Stimulated activated CD4-positive, alpha-beta T cell treated with anti-CD3 and anti-CD28 coated beads, Interleukin-1b, Interleukin-23, amount 100 ng/mL, for 1 hour (primary cell): ENCODE measurements around the gene LAG3.

Experiments used
- DNase-seq, 2 donors: peaks; one replicate each; pipeline ENCODE4 v3.0.0-alpha.2; 2020; ENCODE audit warnings: low read depth in 2 of 2

LAG3 gene

DNA sequence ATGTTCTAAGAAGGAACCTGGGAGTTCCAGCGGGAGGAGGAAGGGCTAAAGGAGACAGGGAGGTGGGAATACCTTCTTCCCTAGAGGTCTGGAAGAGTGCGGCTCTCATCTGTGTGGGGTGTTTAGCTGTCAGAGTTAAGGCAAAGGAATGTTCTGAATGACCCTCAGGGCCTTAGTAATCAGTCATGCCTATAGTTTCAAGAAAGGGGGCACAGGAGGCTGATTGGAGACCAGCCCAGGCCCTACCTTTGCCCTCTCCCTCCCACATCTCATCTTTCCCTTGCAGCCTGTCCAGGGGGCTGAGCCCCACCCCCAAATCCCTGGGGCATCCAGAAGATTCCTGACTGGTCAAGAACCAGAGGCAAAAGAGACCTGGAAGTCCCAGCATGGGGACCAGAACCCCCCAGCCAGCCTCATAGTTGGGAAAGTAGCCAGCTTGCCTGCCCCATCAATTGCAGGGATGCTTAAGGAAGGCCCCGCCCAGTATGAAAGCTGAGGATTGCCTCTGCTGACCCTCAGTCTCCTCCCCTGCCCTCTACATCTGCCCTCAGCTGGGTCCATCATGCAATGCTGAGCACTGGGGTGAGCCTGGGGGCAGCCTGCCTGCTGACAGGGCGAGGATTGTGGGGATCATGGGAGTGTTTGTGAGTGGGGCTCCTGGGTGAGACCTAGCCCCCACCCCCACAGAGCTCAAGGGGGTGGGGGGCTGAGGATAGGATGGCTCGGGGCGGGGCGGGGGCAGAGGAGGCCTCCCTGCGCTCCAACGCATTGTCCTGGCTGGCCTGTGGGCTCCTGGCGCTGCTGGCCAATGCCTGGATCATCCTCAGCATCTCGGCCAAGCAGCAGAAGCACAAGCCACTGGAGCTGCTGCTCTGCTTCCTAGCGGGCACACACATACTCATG lies 51.1 kb downstream of the LAG3 start:
- DNase-seq, result no peak

DNA sequence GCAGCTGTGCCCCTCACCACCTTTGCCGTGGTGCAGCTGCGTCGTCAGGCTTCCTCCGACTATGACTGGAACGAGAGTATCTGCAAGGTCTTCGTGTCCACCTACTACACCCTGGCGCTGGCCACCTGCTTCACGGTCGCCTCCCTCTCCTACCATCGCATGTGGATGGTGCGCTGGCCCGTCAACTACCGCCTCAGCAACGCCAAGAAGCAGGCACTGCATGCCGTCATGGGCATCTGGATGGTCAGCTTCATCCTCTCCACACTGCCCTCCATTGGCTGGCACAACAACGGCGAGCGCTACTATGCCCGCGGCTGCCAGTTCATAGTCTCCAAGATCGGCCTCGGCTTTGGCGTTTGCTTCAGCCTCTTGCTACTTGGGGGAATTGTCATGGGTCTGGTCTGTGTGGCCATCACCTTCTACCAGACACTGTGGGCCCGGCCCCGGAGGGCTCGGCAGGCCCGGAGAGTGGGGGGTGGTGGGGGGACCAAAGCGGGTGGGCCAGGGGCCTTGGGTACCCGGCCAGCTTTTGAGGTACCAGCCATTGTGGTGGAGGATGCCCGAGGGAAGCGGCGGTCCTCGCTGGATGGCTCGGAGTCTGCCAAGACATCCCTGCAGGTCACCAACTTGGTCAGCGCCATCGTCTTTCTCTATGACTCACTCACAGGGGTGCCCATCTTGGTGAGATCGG lies 51.9 kb downstream of the LAG3 start:
- no peak for DNase-seq

DNA sequence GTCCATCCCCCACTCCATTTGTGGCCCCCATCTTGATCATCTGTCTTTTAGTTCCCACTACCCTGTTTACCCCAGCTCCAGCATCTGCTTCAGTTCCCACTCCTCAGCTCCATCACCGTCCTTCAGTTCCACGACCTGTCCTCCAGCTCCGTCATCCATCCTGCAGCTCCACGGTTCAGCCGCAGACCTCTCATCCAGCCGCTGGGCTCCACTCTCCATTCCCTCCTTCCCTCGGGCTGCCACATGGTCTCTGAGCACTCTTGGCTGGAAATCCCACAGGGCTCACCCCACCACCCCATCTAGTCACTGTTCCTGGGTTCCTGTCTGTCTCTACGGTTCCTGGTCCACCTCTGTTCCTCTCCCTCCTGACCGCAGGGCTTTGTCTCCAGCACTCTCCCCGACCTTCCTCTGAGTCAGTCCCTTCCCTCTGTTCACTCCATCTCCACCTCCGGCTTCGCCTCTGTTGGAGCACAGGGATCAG lies 52.6 kb downstream of the LAG3 start:
- DNase-seq, result no peak

DNA sequence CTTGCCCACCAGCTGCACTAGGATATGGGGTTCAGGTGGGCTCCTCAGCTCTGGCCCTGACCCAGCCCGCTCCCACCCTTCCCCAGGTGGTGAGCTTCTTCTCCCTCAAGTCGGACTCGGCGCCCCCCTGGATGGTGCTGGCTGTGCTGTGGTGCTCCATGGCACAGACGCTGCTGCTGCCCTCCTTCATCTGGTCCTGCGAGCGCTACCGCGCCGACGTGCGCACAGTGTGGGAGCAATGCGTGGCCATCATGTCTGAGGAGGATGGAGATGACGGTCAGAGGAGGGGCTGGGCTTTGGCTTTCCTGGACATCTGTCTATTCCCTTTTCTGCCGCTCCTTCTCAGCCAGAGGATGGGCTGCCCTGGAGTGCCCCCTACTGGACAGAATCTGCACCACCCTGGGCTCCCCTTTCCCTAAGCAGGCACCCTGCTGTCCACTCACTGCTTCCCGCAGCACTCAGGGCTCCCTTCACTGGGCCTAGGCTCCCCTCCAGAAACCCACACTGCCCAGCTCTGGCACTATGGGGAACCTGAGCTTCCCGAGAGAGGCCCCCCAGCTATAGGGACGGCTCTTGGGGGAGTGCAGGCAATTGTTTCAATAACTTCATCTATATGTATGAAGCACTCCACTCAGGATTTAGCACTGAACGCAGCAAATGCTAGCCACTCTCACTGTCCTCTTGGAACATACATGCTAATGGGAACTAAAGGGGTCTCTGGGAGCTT lies 53.2 kb downstream of the LAG3 start:
- DNase-seq, result peak; percentile 68 to 82

DNA sequence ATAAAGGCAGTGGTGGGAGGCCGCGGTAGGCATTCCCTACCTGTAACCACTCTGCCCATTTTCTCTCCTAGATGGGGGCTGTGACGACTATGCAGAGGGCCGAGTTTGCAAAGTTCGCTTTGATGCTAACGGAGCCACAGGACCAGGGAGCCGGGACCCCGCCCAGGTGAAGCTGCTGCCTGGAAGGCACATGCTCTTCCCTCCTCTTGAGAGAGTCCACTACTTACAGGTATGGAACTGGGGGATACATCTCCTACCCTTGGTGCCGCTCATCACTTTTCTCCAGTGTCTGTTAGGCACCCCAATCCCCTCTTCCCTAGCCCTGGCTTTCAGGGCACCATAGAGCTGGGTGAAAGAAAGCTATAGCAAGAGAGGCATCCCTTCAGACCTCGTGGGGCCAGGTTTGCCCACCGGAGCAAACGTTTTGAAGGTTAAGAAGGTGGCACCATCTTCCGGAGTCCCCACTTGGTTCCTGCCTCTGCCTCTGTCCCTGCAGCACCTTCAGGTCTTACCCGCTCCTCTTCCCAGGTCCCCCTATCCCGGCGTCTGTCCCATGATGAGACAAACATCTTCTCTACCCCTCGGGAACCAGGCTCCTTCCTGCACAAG lies 53.9 kb downstream of the LAG3 start:
- no peak for DNase-seq

DNA sequence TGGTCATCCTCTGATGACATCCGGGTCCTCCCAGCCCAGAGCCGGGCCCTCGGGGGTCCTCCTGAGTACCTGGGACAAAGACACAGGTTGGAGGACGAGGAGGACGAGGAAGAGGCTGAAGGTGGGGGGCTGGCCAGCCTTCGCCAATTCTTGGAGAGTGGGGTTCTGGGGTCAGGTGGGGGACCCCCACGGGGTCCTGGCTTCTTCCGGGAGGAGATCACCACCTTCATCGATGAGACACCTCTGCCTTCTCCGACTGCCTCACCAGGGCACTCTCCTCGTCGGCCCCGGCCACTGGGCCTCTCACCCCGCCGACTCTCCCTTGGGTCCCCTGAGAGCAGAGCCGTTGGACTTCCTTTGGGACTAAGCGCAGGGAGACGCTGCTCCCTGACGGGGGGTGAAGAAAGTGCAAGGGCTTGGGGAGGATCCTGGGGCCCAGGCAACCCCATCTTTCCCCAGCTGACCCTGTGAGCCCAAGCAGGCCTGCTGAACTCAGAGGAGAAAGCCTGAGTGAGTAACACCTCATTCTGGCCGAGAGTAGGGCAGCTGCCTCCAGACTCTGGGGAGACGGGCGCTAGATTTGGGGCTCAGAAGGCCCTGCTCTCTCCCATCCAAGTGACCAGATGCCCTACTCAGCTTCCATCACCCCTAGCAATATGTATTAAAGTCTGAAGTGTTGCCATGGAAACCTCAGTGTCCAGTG lies 54.6 kb downstream of the LAG3 start:
- DNase-seq, result no peak

DNA sequence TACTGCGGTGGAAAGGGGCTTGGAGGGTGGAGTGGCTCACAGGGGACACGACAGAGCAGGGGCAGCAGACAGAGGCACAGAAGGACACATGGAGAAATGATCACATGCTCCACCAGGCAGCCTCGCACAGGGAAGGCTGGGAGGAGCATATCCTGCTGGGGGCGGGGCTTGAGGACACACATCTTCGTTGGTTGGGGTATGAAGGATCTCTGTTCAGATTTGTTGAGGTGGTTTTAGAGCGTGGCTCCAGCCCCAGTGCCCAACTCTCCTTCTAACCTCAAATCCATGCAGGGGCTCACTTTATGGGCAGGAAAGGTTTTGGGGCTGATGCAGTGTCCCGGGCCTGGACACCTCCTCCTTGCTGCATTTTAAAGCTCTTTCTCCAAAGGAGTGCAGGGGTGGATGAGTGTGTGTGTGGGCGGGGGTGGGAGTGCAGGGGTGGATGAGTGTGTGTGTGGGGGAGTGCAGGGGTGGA lies 55.2 kb downstream of the LAG3 start:
- no peak for DNase-seq
